ENCODE measurements around the gene OR2D2.

The OR2D2 gene

DNA sequence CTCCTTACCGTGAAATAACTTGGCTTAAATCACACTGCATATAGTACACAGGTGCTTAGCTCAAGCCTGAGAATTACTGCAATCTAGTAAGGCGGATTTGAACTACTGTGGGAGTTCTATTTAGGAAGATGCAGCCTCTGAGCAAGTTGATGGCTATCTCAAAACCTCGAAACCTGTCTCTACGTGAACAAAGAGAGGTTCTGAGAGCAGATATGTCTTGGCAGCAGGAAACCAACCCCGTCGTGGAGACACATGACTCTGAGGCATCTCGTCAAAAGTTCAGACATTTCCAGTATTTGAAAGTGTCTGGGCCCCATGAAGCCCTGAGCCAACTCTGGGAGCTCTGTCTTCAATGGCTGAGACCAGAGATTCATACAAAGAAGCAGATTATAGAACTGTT is 39.8 kb upstream of the OR2D2 start:
- TF ChIP-seq, protein P1, sequence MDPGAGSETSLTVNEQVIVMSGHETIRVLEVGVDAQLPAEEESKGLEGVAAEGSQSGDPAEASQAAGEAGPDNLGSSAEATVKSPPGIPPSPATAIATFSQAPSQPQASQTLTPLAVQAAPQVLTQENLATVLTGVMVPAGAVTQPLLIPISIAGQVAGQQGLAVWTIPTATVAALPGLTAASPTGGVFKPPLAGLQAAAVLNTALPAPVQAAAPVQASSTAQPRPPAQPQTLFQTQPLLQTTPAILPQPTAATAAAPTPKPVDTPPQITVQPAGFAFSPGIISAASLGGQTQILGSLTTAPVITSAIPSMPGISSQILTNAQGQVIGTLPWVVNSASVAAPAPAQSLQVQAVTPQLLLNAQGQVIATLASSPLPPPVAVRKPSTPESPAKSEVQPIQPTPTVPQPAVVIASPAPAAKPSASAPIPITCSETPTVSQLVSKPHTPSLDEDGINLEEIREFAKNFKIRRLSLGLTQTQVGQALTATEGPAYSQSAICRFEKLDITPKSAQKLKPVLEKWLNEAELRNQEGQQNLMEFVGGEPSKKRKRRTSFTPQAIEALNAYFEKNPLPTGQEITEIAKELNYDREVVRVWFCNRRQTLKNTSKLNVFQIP (CRISPR knock-in tag; IDR thresholded peaks at IDR 0.05; ENCODE audit: borderline replicate concordance, low read depth), result no peak
- TF ChIP-seq ZNF70 (CRISPR knock-in tag; IDR thresholded peaks at IDR 0.05) (no peak), ZC3H10 (CRISPR knock-in tag; IDR thresholded peaks at IDR 0.05) (no peak), ZNF565 (CRISPR knock-in tag; conservative IDR thresholded peaks at IDR 0.05; ENCODE audit: low read depth) (no peak), RARB (CRISPR knock-in tag; IDR thresholded peaks at IDR 0.05) (no peak), ZFP3 (CRISPR knock-in tag; IDR thresholded peaks at IDR 0.05) (no peak), ISL1 (CRISPR knock-in tag; IDR thresholded peaks at IDR 0.05) (no peak)
- TF ChIP-seq, protein P2, sequence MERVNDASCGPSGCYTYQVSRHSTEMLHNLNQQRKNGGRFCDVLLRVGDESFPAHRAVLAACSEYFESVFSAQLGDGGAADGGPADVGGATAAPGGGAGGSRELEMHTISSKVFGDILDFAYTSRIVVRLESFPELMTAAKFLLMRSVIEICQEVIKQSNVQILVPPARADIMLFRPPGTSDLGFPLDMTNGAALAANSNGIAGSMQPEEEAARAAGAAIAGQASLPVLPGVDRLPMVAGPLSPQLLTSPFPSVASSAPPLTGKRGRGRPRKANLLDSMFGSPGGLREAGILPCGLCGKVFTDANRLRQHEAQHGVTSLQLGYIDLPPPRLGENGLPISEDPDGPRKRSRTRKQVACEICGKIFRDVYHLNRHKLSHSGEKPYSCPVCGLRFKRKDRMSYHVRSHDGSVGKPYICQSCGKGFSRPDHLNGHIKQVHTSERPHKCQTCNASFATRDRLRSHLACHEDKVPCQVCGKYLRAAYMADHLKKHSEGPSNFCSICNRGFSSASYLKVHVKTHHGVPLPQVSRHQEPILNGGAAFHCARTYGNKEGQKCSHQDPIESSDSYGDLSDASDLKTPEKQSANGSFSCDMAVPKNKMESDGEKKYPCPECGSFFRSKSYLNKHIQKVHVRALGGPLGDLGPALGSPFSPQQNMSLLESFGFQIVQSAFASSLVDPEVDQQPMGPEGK (CRISPR knock-in tag; IDR thresholded peaks at IDR 0.05; ENCODE audit: borderline replicate concordance), result no peak
- TF ChIP-seq, protein P3, sequence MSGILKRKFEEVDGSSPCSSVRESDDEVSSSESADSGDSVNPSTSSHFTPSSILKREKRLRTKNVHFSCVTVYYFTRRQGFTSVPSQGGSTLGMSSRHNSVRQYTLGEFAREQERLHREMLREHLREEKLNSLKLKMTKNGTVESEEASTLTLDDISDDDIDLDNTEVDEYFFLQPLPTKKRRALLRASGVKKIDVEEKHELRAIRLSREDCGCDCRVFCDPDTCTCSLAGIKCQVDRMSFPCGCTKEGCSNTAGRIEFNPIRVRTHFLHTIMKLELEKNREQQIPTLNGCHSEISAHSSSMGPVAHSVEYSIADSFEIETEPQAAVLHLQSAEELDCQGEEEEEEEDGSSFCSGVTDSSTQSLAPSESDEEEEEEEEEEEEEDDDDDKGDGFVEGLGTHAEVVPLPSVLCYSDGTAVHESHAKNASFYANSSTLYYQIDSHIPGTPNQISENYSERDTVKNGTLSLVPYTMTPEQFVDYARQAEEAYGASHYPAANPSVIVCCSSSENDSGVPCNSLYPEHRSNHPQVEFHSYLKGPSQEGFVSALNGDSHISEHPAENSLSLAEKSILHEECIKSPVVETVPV (CRISPR knock-in tag; IDR thresholded peaks at IDR 0.05), result no peak
- TF ChIP-seq, protein P4, sequence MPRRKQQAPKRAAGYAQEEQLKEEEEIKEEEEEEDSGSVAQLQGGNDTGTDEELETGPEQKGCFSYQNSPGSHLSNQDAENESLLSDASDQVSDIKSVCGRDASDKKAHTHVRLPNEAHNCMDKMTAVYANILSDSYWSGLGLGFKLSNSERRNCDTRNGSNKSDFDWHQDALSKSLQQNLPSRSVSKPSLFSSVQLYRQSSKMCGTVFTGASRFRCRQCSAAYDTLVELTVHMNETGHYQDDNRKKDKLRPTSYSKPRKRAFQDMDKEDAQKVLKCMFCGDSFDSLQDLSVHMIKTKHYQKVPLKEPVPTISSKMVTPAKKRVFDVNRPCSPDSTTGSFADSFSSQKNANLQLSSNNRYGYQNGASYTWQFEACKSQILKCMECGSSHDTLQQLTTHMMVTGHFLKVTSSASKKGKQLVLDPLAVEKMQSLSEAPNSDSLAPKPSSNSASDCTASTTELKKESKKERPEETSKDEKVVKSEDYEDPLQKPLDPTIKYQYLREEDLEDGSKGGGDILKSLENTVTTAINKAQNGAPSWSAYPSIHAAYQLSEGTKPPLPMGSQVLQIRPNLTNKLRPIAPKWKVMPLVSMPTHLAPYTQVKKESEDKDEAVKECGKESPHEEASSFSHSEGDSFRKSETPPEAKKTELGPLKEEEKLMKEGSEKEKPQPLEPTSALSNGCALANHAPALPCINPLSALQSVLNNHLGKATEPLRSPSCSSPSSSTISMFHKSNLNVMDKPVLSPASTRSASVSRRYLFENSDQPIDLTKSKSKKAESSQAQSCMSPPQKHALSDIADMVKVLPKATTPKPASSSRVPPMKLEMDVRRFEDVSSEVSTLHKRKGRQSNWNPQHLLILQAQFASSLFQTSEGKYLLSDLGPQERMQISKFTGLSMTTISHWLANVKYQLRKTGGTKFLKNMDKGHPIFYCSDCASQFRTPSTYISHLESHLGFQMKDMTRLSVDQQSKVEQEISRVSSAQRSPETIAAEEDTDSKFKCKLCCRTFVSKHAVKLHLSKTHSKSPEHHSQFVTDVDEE (CRISPR knock-in tag; IDR thresholded peaks at IDR 0.05), result no peak
- ATAC-seq, result no peak

DNA sequence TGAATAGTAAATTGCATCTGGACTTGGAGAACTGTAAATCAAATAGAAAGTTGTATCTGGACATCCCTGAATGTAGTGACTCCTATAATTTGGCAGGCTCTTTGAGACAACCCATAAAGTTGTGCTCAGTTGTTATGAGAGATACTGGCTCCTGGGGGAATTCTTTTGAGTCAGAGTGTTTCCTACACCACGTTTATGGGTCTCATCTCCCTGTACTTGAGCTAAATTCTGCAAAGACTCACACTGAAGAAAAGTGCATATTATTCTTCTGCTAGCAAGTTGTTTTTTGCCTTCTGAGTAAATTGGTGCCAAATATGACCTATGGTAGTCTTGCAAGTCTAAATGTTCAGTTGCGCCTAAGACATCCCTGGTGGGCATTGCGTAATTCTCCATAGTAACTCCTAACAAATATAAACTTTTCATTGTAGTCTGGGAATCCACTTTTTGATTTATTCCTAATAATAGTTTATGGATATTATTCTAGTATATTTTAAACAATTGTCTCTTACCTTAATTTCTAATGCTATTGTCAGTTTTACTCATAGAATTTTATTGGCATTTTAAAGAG is 38.9 kb upstream of the OR2D2 start:
- TF ChIP-seq ZNF8 (CRISPR knock-in tag; IDR thresholded peaks at IDR 0.05) (no peak), TCF4 (CRISPR knock-in tag; IDR thresholded peaks at IDR 0.05; ENCODE audit: borderline replicate concordance) (no peak), ZNF70 (CRISPR knock-in tag; IDR thresholded peaks at IDR 0.05) (no peak), PPARA (CRISPR knock-in tag; IDR thresholded peaks at IDR 0.05; ENCODE audit: borderline replicate concordance) (no peak), OSR1 (CRISPR knock-in tag; IDR thresholded peaks at IDR 0.05) (no peak), ZC3H10 (CRISPR knock-in tag; IDR thresholded peaks at IDR 0.05) (no peak), ZNF565 (CRISPR knock-in tag; conservative IDR thresholded peaks at IDR 0.05; ENCODE audit: low read depth) (no peak), ESRRG (CRISPR knock-in tag; IDR thresholded peaks at IDR 0.05) (no peak), ZFP3 (CRISPR knock-in tag; IDR thresholded peaks at IDR 0.05) (no peak), CSDC2 (CRISPR knock-in tag; IDR thresholded peaks at IDR 0.05) (no peak), RARB (CRISPR knock-in tag; IDR thresholded peaks at IDR 0.05) (no peak)
- TF ChIP-seq, protein P3 (CRISPR knock-in tag; IDR thresholded peaks at IDR 0.05), result no peak
- TF ChIP-seq, protein P4 (CRISPR knock-in tag; IDR thresholded peaks at IDR 0.05), result no peak
- TF ChIP-seq, protein P2 (CRISPR knock-in tag; IDR thresholded peaks at IDR 0.05; ENCODE audit: borderline replicate concordance), result no peak
- TF ChIP-seq, protein P1 (CRISPR knock-in tag; IDR thresholded peaks at IDR 0.05; ENCODE audit: borderline replicate concordance, low read depth), result no peak
- ATAC-seq, result no peak
